Right lobe of liver (tissue), 6 donors: ENCODE measurements around the gene CIITA. TPM values are rescaled to one million over a fixed set of nuclear protein-coding genes. Genes with fewer than 3 reads are reported as not detected.

Experiments
- ATAC-seq, 4 donors: fragments of 200-7000 bp; cut with Tn5 transposase; one replicate each; pipeline ENCODE4 v1.9.1; 2020; ENCODE audit warnings: mild to moderate bottlenecking in 4 of 4, moderate library complexity in 4 of 4
- DNase-seq, 3 donors: peaks; one replicate each; pipeline ENCODE4 v3.0.0-alpha.2; 2020
- H3K27ac ChIP-seq, 3 donors: fragments of 200-600 bp; one replicate each; pipeline ENCODE4 v1.8.0; 2022
- H3K27me3 ChIP-seq, 2 donors: fragments of 200-600 bp; one replicate each; pipeline ENCODE4 v1.8.0; 2022
- H3K36me3 ChIP-seq, 4 donors: fragments of 200-600 bp; sonication (generic) in 1 of 4; one replicate each; pipeline versions ENCODE4 v1.5.1 to v1.8.0; 2017 to 2022; ENCODE audit warnings: control low read depth in 1 of 4
- H3K4me1 ChIP-seq, 4 donors: fragments of 200-600 bp; sonication (generic) in 1 of 4; one replicate each; pipeline versions ENCODE4 v1.5.1 to v1.8.0; 2017 to 2022; ENCODE audit warnings: control low read depth in 1 of 4
- H3K4me3 ChIP-seq, 3 donors: fragments of 200-600 bp; one replicate each; pipeline ENCODE4 v1.8.0; 2022
- H3K9me3 ChIP-seq, 4 donors: fragments of 200-600 bp; sonication (generic) in 1 of 4; one replicate each; pipeline versions ENCODE4 v1.5.1 to v1.8.0; 2017 to 2022; ENCODE audit warnings: control low read depth in 1 of 4
- POLR2A ChIP-seq: fragments of 450-650 bp; IDR thresholded peaks from one replicate; pipeline ENCODE4 v1.6.1; 2017; ENCODE audit warnings: antibody characterized with exemption, mild to moderate bottlenecking
- WGBS: methylation state at CpG from one replicate; pipeline ENCODE4 v1.1.6; 2018; ENCODE audit warnings: low coverage, low lambda C conversion rate; ENCODE audit not compliant: insufficient coverage; ENCODE audit errors: missing lambda C conversion rate; 5-methylcytosine and 5-hydroxymethylcytosine counted together
- intact Hi-C, 2 donors: fragments of 100-400 bp; cut with DNase I; formaldehyde crosslinking; loops; one replicate each; pipeline versions ENCODE4 v1.11.2 to v1.14.1; 2022
- total RNA-seq, 6 experiments: library from RNA; depleted of rRNA in 2 of 6; stranded (reverse); fragments of >200 nt in 2 of 6; fragmentation: NEBNext Ultra II Directional in 3 of 6; extraction: Animal tissue kit (Norgen Biotek cat#: 25700) in 3 of 6; gene quantifications; one replicate each; pipeline versions ENCODE4 v1.1.0 to v1.2.4, GENCODE V29; 2016 to 2023
- TF ChIP-seq, protein P1 (sequence below), 4 donors: fragments of 200-600 bp in 3 of 4; fragments of 450-650 bp in 1 of 4; IDR thresholded peaks; one replicate each; pipeline versions ENCODE4 v1.5.1 to v1.8.0; 2016 to 2022; ENCODE audit warnings: antibody characterized with exemption in 4 of 4, mild to moderate bottlenecking in 2 of 4
- donor health status: DM: no; HTN: yes; CAD: no.
- donor health status: DM: no; HTN: no; CAD: no.
- donor health status: DM: no; HTN: no; CAD: no.
- donor health status: DM: no; HTN: yes; CAD: no.
- donor health status: DM: no; HTN: yes; CAD: no.

CIITA gene
- total RNA-seq, 6 experiments from 2014 or later = 0.95 to 6.4 (median 3.3) TPM

DNA sequence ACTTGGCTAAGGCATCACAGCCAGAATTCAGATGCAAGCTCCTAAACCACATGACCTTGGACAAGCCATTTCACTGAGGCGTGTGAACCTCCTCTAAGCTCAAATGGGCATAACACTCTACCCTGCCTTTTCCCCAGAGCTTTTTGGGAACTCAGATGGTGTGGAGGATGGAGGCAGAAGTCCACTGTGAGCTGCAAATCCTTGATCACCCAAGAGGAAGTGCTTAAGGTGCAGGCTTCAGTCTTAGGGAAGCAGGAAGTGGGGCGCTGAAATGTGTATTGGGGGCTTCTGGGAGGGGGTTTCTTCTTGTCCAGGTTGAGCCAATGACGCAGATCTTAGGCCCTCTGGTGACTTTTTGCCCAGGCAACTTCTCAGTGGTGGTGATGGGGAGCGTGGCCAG, 12.9 kb downstream of the CIITA start:
- TF ChIP-seq, protein P1, sequence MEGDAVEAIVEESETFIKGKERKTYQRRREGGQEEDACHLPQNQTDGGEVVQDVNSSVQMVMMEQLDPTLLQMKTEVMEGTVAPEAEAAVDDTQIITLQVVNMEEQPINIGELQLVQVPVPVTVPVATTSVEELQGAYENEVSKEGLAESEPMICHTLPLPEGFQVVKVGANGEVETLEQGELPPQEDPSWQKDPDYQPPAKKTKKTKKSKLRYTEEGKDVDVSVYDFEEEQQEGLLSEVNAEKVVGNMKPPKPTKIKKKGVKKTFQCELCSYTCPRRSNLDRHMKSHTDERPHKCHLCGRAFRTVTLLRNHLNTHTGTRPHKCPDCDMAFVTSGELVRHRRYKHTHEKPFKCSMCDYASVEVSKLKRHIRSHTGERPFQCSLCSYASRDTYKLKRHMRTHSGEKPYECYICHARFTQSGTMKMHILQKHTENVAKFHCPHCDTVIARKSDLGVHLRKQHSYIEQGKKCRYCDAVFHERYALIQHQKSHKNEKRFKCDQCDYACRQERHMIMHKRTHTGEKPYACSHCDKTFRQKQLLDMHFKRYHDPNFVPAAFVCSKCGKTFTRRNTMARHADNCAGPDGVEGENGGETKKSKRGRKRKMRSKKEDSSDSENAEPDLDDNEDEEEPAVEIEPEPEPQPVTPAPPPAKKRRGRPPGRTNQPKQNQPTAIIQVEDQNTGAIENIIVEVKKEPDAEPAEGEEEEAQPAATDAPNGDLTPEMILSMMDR (IDR thresholded peaks at IDR 0.05) = no peak
- no peak for TF ChIP-seq POLR2A
- Histone ChIP-seq H3K4me3 (no peak overlapping the region), H3K27ac (no peak overlapping the region), H3K4me1 (no peaks in the 10 kb centered on the region), H3K27me3 (no peaks in the 10 kb centered on the region), H3K36me3 (no peaks in the 10 kb centered on the region), H3K9me3 (no peaks in the 10 kb centered on the region)
- WGBS = 86% methylated on average over 1 of the region's 4 CpGs
- ATAC-seq (no peak), DNase-seq (no peak)
- intact Hi-C loops = no loop called here

DNA sequence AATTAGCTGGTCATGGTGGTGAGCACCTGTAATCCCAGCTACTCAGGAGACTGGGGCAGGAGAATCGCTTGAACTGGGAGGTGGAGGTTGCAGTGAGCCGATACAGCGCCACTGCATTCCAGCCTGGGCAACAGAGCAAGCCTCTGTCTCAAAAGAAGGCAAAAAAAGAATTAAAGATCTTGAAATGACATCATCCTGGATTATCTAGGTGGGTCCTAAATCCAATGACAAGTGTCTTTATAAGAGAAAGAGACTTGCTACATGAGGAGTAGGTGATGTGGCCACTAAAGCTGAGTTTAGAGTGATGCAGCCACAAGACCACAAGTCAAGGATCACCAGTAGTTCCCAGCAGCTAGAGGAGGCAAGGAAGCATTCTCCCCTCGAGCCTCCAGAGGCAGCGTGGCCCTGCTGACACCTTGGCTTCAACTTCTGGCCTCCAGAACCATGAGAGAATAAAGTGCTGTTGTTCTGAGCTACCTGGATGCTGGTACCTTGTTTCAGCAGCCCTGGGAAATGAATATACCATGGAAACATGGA, 15.8 kb downstream of the CIITA start:
- Histone ChIP-seq H3K27me3 (no peaks in the 10 kb centered on the region), H3K36me3 (no peaks in the 10 kb centered on the region), H3K9me3 (no peaks in the 10 kb centered on the region), H3K4me1 (no peaks in the 10 kb centered on the region), H3K27ac (no peak overlapping the region), H3K4me3 (no peak overlapping the region)
- no peak for TF ChIP-seq POLR2A
- TF ChIP-seq, protein P1 (IDR thresholded peaks at IDR 0.05) = no peak
- no peak for ATAC-seq
- intact Hi-C loops = no loop called here
- no peak for DNase-seq
- WGBS = 72% methylated on average over 4 of the region's 5 CpGs

DNA sequence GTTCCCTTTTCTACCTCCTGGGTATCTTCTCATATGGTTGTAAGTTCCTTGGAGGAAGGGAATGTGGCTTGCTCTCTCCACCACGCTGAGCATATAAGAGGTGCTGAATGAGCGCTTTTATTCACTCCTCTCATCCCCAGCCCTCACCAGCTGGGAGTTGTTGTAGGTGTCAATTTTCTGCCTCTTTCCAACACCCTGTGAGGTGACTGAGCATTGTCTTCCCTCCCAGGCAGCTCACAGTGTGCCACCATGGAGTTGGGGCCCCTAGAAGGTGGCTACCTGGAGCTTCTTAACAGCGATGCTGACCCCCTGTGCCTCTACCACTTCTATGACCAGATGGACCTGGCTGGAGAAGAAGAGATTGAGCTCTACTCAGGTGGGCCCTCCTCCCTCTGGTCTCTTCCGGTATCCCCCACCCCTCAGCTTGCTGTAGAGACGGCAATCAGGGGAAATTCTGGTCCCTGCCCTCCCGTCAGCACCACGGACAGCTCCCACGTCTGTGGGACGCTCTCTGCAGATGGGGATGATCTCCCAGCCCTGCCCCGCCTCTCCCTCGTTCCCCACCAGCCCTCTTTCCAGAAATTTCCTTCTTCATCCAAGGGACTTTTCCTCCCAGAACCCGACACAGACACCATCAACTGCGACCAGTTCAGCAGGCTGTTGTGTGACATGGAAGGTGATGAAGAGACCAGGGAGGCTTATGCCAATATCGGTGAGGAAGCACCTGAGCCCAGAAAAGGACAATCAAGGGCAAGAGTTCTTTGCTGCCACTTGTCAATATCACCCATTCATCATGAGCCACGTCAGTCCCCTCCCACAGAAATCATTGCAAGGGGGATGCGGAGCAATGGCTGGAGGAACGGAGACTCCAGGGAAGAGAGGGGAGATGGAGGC, 18.3 kb downstream of the CIITA start:
- DNase-seq (peak in 1 of 3 donors; percentile 51), ATAC-seq (peak; percentile 54 to 63 (median 59))
- no peak overlapping the region for H3K27ac ChIP-seq
- intact Hi-C loops = no loop called here
- no peaks in the 10 kb centered on the region for H3K4me1 ChIP-seq
- TF ChIP-seq POLR2A = no peak
- TF ChIP-seq, protein P1 (IDR thresholded peaks at IDR 0.05) = no peak
- H3K27me3 ChIP-seq = no peaks in the 10 kb centered on the region
- 30% methylated on average over 16 of the region's 17 CpGs for WGBS
- no peak overlapping the region for H3K4me3 ChIP-seq
- no peaks in the 10 kb centered on the region for H3K9me3 ChIP-seq
- no peaks in the 10 kb centered on the region for H3K36me3 ChIP-seq

DNA sequence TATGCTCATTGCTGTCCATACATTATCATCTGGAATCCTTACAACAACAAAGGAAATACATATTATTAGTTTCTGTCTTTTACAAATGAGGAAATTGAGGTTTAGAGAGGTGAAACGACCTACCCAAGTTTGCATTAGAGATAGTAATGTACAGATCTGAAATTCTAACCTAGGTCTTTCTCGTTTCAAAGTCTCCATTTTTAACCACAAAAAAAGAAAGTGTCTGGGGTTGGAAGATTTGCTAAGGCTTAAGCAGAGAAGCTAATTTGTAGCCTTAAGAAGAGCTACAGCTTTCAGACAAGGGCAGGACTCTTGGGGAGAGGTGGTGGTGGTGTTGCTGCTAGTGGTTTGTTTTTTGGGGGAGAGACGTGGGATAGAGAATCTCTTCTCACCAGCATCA, 19.2 kb downstream of the CIITA start:
- WGBS = 39% methylated on average over 3 of the region's 3 CpGs
- no peak for ATAC-seq
- no peak overlapping the region for H3K4me3 ChIP-seq
- H3K9me3 ChIP-seq = no peaks in the 10 kb centered on the region
- intact Hi-C loops = no loop called here
- no peak overlapping the region for H3K27ac ChIP-seq
- no peaks in the 10 kb centered on the region for H3K36me3 ChIP-seq
- no peaks in the 10 kb centered on the region for H3K27me3 ChIP-seq
- no peaks in the 10 kb centered on the region for H3K4me1 ChIP-seq
- TF ChIP-seq, protein P1 (IDR thresholded peaks at IDR 0.05) = no peak
- no peak for TF ChIP-seq POLR2A
- DNase-seq = no peak
